ENCODE results near the gene NR1H2.
A peak's percentile ranks its signal among the peaks of the same experiment; 100 is the strongest.
"Not testable (repeated sequence)": the region's sequence is repeated elsewhere in the genome, so short reads cannot be mapped to it uniquely, and the experiment has no call there.

Gene NR1H2

DNA sequence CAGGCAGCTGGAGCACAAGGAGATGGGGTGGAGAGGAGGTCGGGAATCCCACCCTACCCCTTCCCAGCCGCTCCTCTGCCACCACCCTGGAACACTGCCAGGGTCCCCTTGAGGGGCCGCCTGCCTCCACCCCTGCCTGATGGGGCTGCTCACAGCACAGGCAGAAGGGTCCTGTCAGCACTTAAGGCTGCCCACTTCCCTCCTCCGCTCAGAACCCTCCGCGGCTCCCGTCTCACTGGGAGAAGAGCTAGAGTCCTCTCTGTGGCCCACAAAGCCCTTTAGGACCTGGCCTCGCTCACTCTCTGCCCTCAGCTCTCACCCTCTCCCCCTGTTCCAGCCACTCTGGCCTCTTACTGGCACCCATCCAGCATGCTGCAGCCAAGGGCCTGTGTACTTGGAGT, 4.5 kb downstream of the NR1H2 start:
- Mint-ChIP-seq H3K4me3 (no peak overlapping the region), H3K27ac (peak overlapping the region; percentile 71), H3K9me3 (no peaks in the 10 kb centered on the region), H3K36me3 (peaks cover 90% of the 10 kb centered on the region), H3K4me1 (peaks cover 74% of the 10 kb centered on the region)
- ATAC-seq, result no peak
- no peak for DNase-seq (ENCODE audit: low spot score in 2 of 2)

DNA sequence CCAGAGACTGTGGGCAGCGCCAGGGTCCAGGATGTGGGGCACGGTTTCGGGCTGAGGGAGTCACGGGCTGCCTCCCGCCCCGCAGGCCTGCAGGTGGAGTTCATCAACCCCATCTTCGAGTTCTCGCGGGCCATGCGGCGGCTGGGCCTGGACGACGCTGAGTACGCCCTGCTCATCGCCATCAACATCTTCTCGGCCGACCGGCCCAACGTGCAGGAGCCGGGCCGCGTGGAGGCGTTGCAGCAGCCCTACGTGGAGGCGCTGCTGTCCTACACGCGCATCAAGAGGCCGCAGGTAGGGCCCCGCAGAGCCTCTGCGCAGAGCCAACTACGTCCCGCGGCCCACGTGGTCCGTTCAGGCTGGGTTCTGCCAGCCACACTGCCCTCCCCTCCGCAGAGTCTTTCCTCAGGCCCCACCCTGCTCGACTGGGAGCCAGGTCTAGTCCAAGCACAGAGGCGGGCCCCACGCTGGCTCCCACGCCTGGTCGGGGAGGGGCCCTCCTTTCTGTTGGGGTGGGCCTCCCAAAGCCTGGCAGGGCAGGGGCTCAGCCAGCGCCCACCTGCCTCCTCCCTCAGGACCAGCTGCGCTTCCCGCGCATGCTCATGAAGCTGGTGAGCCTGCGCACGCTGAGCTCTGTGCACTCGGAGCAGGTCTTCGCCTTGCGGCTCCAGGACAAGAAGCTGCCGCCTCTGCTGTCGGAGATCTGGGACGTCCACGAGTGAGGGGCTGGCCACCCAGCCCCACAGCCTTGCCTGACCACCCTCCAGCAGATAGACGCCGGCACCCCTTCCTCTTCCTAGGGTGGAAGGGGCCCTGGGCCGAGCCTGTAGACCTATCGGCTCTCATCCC, 5.8 kb downstream of the NR1H2 start:
- no peak overlapping the region for H3K27ac Mint-ChIP-seq
- no peaks in the 10 kb centered on the region for H3K9me3 Mint-ChIP-seq
- ATAC-seq (no peak), DNase-seq (ENCODE audit: low spot score in 2 of 2) (no peak)
- H3K4me1 Mint-ChIP-seq, result peaks cover 66% of the 10 kb centered on the region
- peaks cover 91% of the 10 kb centered on the region for H3K36me3 Mint-ChIP-seq
- H3K4me3 Mint-ChIP-seq, result no peak overlapping the region

GRCh38 chr19:50383001-50383851, 7.0 kb downstream of the NR1H2 start:
- DNase-seq (ENCODE audit: low spot score in 2 of 2), result no peak
- peaks cover 88% of the 10 kb centered on the region for H3K36me3 Mint-ChIP-seq
- peak overlapping the region; percentile 99 for H3K4me3 Mint-ChIP-seq
- peak overlapping the region; percentile 99 for H3K27ac Mint-ChIP-seq
- ATAC-seq, result no peak
- peaks cover 63% of the 10 kb centered on the region for H3K4me1 Mint-ChIP-seq
- H3K9me3 Mint-ChIP-seq, result no peaks in the 10 kb centered on the region

DNA sequence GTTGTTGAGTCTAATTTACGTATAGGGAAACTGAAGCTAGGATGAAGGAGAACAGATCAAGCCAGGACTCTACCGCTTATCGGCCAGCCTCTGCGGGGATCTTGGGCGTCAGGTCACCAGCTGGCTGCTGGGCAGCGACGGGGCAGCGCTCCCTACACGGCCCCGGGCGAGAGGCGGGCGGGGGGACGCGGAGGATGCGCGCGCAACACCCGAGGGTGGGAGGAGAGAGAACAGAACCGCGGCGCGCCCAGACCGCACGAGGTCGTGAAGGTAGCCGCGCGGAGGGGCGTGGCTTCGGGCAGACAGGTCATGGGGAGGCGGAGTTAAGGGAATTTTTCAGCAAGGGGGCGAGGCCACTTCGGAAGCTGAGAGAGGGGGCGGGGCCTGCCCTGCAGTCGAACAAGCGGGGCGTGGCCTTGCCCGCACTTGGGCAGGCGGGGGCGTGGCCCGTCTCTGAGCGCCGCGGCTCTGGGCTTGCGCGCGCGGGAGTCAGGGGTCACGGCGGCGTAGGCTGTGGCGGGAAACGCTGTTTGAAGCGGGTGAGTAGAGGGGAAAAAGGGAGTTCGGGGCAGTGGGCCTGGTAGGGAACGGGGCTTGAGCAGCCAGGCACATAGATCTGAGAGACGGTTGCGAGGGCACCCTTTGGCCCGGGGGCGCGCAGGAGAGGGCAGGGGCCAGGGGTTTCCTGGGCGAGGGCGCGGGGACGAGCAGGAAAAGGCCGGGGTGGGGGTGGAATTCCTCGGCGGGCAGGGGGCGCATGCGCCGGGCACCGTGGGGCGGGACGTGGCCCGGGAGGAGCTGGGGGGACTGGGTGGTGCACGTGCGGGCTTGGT, 7.8 kb downstream of the NR1H2 start, which contains the start of gene POLD1:
Gene POLD1 (plus strand): TSS at position 496 of the 833 bp plus-strand sequence. CDS start 14,505 bp downstream, outside the sequence.
- peak; percentile 96 to 99 for DNase-seq (ENCODE audit: low spot score in 2 of 2)
- Mint-ChIP-seq H3K9me3 (no peaks in the 10 kb centered on the region), H3K4me1 (peaks cover 59% of the 10 kb centered on the region), H3K4me3 (peak within 1 kb of the TSS; percentile 99), H3K36me3 (peaks cover 88% of the 10 kb centered on the region), H3K27ac (peak within 1 kb of the TSS; percentile 99)
- peak; percentile 87 for ATAC-seq

GRCh38 chr19:50384685-50385535, 8.7 kb downstream of the NR1H2 start:
- peak overlapping the region; percentile 99 for H3K27ac Mint-ChIP-seq
- H3K4me1 Mint-ChIP-seq, result peaks cover 51% of the 10 kb centered on the region
- H3K9me3 Mint-ChIP-seq, result no peaks in the 10 kb centered on the region
- DNase-seq (ENCODE audit: low spot score in 2 of 2), result no peak
- H3K4me3 Mint-ChIP-seq, result peak overlapping the region; percentile 99
- peak; percentile 2 for ATAC-seq
- H3K36me3 Mint-ChIP-seq, result peaks cover 88% of the 10 kb centered on the region

GRCh38 chr19:50387176-50387867, 11.1 kb downstream of the NR1H2 start:
- H3K36me3 Mint-ChIP-seq, result peaks cover 85% of the 10 kb centered on the region
- H3K4me3 Mint-ChIP-seq, result no peak overlapping the region
- no peaks in the 10 kb centered on the region for H3K9me3 Mint-ChIP-seq
- ATAC-seq (no peak), DNase-seq (ENCODE audit: low spot score in 2 of 2) (no peak)
- H3K27ac Mint-ChIP-seq, result peak overlapping the region; percentile 65
- peaks cover 39% of the 10 kb centered on the region for H3K4me1 Mint-ChIP-seq

- DNase-seq (ENCODE audit: low spot score in 2 of 2) (no peak), ATAC-seq (no peak)
- Mint-ChIP-seq H3K27ac (peak overlapping the region; percentile 65), H3K36me3 (peaks cover 88% of the 10 kb centered on the region), H3K4me1 (peaks cover 39% of the 10 kb centered on the region), H3K9me3 (no peaks in the 10 kb centered on the region), H3K4me3 (no peak overlapping the region)
Measured at GRCh38 chr19:50387868-50388245, 11.6 kb downstream of the NR1H2 start.

GRCh38 chr19:50390295-50390694, 14.0 kb downstream of the NR1H2 start:
- ATAC-seq; H3K27ac Mint-ChIP-seq; H3K9me3 Mint-ChIP-seq; DNase-seq (ENCODE audit: low spot score in 2 of 2); H3K4me3 Mint-ChIP-seq: not testable (repeated sequence)
- Mint-ChIP-seq H3K36me3 (peaks cover 86% of the 10 kb centered on the region), H3K4me1 (peaks cover 15% of the 10 kb centered on the region)

GRCh38 chr19:50390952-50391351, 14.7 kb downstream of the NR1H2 start:
- H3K4me1 Mint-ChIP-seq; H3K27ac Mint-ChIP-seq; DNase-seq (ENCODE audit: low spot score in 2 of 2); ATAC-seq; H3K4me3 Mint-ChIP-seq; H3K9me3 Mint-ChIP-seq: not testable (repeated sequence)
- H3K36me3 Mint-ChIP-seq, result peaks cover 86% of the 10 kb centered on the region

DNA sequence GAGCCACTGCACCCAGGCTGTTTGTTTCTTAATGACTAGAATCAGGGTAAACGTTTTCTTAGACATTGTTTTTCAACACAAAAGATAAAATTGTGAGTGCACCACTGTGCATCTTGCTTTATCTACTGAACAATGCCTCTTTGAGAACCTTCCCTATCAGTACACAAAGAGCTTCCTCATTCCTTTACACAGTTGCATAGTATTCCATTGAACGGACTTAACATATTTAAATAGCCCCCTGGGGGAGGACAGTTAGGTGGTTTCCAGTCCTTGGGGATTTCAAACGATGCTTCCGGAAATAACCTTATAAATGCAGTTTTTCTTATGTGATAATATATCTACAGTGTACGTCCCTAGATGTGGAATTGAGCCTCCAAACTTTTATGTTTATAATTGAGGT, 16.5 kb downstream of the NR1H2 start:
- peaks cover 85% of the 10 kb centered on the region for H3K36me3 Mint-ChIP-seq
- peaks cover 5% of the 10 kb centered on the region for H3K4me1 Mint-ChIP-seq
- DNase-seq (ENCODE audit: low spot score in 2 of 2) (no peak), ATAC-seq (no peak)
- no peak overlapping the region for H3K27ac Mint-ChIP-seq
- H3K4me3 Mint-ChIP-seq, result no peak overlapping the region
- H3K9me3 Mint-ChIP-seq, result no peaks in the 10 kb centered on the region

DNA sequence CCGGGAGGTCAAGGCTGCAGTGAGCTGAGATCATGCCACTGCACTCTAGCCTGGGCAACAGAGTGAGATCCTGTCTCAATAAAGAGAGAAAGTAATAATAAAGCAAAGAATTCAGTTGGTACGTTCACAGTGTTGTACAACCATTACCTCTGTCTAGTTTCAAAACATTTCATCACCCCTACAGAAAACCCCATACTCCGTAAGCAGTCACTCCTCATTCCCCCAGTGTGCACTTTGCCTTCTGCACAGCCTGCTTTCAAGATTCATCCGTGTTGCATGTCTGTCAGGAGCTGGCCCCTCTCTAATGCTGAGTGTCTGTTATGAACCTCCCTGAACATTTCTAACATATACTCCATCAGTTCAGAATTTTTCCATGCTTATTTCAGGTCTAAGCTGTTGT, 17.3 kb downstream of the NR1H2 start:
- Mint-ChIP-seq H3K4me3 (no peak overlapping the region), H3K27ac (no peak overlapping the region), H3K4me1 (peaks cover 7% of the 10 kb centered on the region), H3K9me3 (no peaks in the 10 kb centered on the region), H3K36me3 (peaks cover 85% of the 10 kb centered on the region)
- ATAC-seq (no peak), DNase-seq (ENCODE audit: low spot score in 2 of 2) (no peak)

GRCh38 chr19:50394017-50394416, 17.8 kb downstream of the NR1H2 start:
- DNase-seq (ENCODE audit: low spot score in 2 of 2) (no peak), ATAC-seq (no peak)
- Mint-ChIP-seq H3K27ac (no peak overlapping the region), H3K4me3 (no peak overlapping the region), H3K36me3 (peaks cover 85% of the 10 kb centered on the region), H3K9me3 (no peaks in the 10 kb centered on the region), H3K4me1 (peaks cover 9% of the 10 kb centered on the region)

GRCh38 chr19:50398675-50399367, 22.6 kb downstream of the NR1H2 start:
- DNase-seq (ENCODE audit: low spot score in 2 of 2), result no peak
- Mint-ChIP-seq H3K9me3 (no peaks in the 10 kb centered on the region), H3K4me3 (no peak overlapping the region), H3K27ac (no peak overlapping the region), H3K4me1 (peaks cover 13% of the 10 kb centered on the region), H3K36me3 (peaks cover 82% of the 10 kb centered on the region)
- ATAC-seq, result no peak

Data from stimulated activated effector memory CD8-positive, alpha-beta T cell treated with anti-CD3 and anti-CD28 coated beads, Interleukin-12 subunit alpha, Interleukin-12 subunit beta, amount 100 ng/mL, for 72 hours (primary cell).